Effector memory CD4-positive, alpha-beta T cell (primary cell): ENCODE results near the gene CHN1.

Experiments
- DNase-seq, 3 donors: peaks; one replicate each; pipeline ENCODE4 v3.0.0-alpha.2; 2020
- H3K27ac ChIP-seq: 2 replicates; pipeline ENCODE4 v1.7.0; 2013; ENCODE audit warnings: mild to moderate bottlenecking, low read length, moderate library complexity; ENCODE audit not compliant: insufficient read depth, poor library complexity, severe bottlenecking
- H3K27me3 ChIP-seq: replicated peaks from 2 replicates; pipeline ENCODE4 v1.7.0; 2013; ENCODE audit warnings: mild to moderate bottlenecking, low read length; ENCODE audit not compliant: insufficient read depth, control insufficient read depth, poor library complexity, severe bottlenecking
- H3K36me3 ChIP-seq: 2 replicates; pipeline ENCODE4 v1.7.0; 2013; ENCODE audit warnings: mild to moderate bottlenecking, low read length, moderate library complexity; ENCODE audit not compliant: control insufficient read depth, insufficient read depth
- H3K4me1 ChIP-seq: 2 replicates; pipeline ENCODE4 v1.7.0; 2013; ENCODE audit warnings: low read length, mild to moderate bottlenecking; ENCODE audit not compliant: control insufficient read depth, insufficient read depth, poor library complexity, severe bottlenecking
- H3K4me3 ChIP-seq: 2 replicates; pipeline ENCODE4 v1.7.0; 2013; ENCODE audit warnings: low read length, low read depth, mild to moderate bottlenecking; ENCODE audit not compliant: insufficient read depth, poor library complexity, severe bottlenecking
- H3K9me3 ChIP-seq: 2 replicates; pipeline ENCODE4 v1.7.0; 2013; ENCODE audit warnings: mild to moderate bottlenecking, low read length, moderate library complexity; ENCODE audit not compliant: control insufficient read depth

CHN1 gene

DNA sequence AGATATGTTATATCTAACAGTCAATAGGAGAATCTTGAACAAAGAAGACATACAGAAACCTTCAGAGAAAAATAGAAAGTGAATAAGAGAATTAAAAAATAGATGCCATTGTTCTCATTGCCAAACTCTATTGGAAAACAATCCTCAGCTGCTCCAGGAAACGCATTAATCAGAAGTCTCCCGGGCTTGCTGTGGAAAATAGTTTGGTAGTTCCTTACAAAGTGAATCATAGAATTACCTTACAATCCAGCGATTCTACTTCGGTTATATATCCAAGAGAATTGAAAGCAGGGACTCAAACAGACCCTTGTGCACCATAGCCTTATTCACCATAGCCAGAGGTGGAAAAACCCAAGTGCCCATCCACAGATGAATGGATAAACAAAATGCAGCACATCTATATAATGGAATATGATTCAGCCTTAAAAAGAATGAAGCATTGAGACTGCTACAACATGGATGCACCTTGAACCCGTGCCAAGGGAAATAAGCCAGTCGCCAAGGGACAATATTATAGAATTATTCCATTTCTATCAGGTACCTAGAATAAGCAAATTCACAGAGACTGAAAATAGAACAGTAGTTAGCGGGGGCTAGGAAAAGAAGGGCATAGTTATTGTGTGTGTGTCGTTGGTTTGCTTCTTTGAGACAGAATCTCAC is 219.0 kb downstream of the CHN1 start:
- no peak overlapping the region for H3K4me3 ChIP-seq
- no peak for DNase-seq
- H3K27ac ChIP-seq: no peak overlapping the region
- H3K36me3 ChIP-seq: no peaks in the 10 kb centered on the region
- no peaks in the 10 kb centered on the region for H3K9me3 ChIP-seq
- no peaks in the 10 kb centered on the region for H3K27me3 ChIP-seq
- peaks cover 8% of the 10 kb centered on the region for H3K4me1 ChIP-seq

- H3K27me3 ChIP-seq: no peaks in the 10 kb centered on the region
- H3K9me3 ChIP-seq: no peaks in the 10 kb centered on the region
- H3K4me3 ChIP-seq: no peak overlapping the region
- peaks cover 8% of the 10 kb centered on the region for H3K4me1 ChIP-seq
- no peak for DNase-seq
- no peaks in the 10 kb centered on the region for H3K36me3 ChIP-seq
- no peak overlapping the region for H3K27ac ChIP-seq
Measured at GRCh38 chr2:174785481-174785880, 219.7 kb downstream of the CHN1 start.

DNA sequence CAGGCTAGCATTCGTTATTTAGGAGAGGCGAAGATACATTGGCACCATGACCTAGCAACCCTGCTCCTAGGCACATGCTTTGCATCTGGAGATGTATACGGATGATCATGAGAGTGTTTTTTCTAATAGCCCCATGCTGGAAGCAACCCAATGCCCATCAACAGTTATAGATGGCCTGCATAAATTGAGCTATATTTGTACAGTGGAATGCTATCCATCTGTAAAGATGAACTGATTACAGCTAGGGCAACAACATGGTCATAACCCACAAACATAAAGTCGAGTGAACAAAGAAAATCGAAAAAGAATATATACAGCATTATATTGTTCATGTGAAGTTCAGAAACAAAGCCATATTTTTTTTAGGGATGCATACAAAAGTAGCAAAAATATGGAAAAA is 220.3 kb downstream of the CHN1 start:
- Histone ChIP-seq H3K27ac (no peak overlapping the region), H3K9me3 (no peaks in the 10 kb centered on the region), H3K4me3 (no peak overlapping the region), H3K27me3 (no peaks in the 10 kb centered on the region), H3K4me1 (peaks cover 10% of the 10 kb centered on the region), H3K36me3 (no peaks in the 10 kb centered on the region)
- DNase-seq: no peak

- H3K4me3 ChIP-seq: no peak overlapping the region
Measured at GRCh38 chr2:174784316-174784715, 220.9 kb downstream of the CHN1 start.

DNA sequence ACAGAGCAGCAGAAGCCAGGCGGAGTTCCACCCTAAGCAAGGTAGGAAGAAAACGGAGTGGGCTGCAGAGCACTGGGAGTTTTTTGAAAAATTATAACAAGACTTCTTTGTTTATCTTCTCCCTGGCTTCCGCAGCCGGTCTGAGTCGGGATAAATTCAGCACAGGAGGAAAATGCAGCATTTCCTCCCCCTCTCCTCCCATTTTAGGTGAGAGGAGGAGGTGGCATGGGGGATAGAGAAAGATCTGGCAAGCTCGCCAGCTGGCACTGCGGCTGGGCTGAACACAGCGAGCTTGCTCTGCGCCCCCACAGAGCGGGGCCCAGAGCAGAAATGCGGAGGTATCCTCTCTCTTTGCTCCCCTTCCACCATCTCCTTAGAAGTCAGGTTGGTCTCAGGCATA is 223.2 kb downstream of the CHN1 start:
- no peaks in the 10 kb centered on the region for H3K9me3 ChIP-seq
- no peak overlapping the region for H3K4me3 ChIP-seq
- H3K36me3 ChIP-seq: no peaks in the 10 kb centered on the region
- DNase-seq: no peak
- H3K4me1 ChIP-seq: peaks cover 22% of the 10 kb centered on the region
- H3K27ac ChIP-seq: no peak overlapping the region
- no peaks in the 10 kb centered on the region for H3K27me3 ChIP-seq

More at GRCh38 chr2:174784316-174784715, 220.9 kb downstream of the CHN1 start:
- Histone ChIP-seq H3K27me3 (no peaks in the 10 kb centered on the region), H3K4me1 (peaks cover 11% of the 10 kb centered on the region), H3K36me3 (no peaks in the 10 kb centered on the region), H3K27ac (no peak overlapping the region), H3K9me3 (no peaks in the 10 kb centered on the region)
- DNase-seq: no peak

DNA sequence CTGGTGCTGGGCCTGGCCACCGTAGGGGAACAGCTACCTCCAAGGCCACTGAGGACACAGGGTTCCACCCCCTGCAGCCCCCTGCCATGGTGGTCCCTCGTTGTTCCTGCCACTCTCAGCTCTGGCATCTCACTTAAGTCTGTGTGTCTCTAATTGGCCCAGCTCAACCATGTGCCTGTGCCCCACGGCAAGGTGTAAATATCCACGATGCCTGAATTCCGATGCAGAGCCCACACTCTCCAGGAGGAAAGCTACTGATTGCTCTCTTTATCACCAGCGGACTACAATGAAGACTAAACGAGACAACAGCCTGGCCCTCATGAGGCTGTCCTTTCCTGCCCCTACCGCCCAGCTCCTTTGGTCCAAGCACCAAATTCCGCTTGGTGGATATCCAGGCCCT is 223.9 kb downstream of the CHN1 start:
- peaks cover 22% of the 10 kb centered on the region for H3K4me1 ChIP-seq
- no peak for DNase-seq

GRCh38 chr2:174780856-174781255 is 224.3 kb downstream of the CHN1 start:
- no peak for DNase-seq
- Histone ChIP-seq H3K27me3 (no peaks in the 10 kb centered on the region), H3K36me3 (no peaks in the 10 kb centered on the region), H3K9me3 (no peaks in the 10 kb centered on the region), H3K4me1 (peaks cover 22% of the 10 kb centered on the region), H3K4me3 (no peak overlapping the region), H3K27ac (no peak overlapping the region)

More for the DNA sequence above, 223.9 kb downstream of the CHN1 start:
- no peaks in the 10 kb centered on the region for H3K36me3 ChIP-seq
- H3K27me3 ChIP-seq: no peaks in the 10 kb centered on the region
- no peak overlapping the region for H3K27ac ChIP-seq
- no peaks in the 10 kb centered on the region for H3K9me3 ChIP-seq
- no peak overlapping the region for H3K4me3 ChIP-seq

DNA sequence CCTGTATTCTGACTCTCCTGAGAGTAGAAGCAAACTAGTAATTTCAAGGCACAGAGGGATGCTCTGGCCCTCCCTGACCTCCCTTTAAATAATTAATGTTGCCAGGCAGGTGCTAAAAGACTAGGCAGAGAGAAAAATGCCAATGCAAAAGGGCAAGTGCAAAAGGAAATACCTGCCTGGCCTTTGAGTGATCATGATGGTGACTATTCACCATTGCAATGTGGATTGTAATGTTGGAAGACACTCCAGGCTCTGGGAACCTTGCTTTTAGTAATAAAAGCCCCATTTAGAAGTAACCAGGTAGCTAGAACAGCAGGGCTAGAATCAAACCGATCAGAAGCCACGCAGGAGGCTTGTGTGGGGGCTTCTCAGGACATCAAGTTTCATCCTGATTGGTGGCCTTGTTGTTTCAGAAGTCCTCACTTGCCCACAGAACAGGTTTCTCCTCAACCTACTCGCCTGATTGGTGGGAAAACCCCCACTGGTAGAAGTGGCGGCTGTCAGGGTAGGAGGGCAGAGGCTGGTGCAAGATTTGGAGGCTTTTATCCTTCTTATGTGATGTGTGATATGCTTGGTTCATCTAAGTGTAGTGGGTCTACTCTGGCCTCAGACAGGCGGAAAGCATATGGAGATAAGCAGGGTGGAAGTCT is 224.9 kb downstream of the CHN1 start:
- DNase-seq: no peak
- no peak overlapping the region for H3K27ac ChIP-seq
- no peak overlapping the region for H3K4me3 ChIP-seq
- H3K4me1 ChIP-seq: peaks cover 22% of the 10 kb centered on the region
- H3K9me3 ChIP-seq: no peaks in the 10 kb centered on the region
- H3K36me3 ChIP-seq: no peaks in the 10 kb centered on the region
- no peaks in the 10 kb centered on the region for H3K27me3 ChIP-seq

DNA sequence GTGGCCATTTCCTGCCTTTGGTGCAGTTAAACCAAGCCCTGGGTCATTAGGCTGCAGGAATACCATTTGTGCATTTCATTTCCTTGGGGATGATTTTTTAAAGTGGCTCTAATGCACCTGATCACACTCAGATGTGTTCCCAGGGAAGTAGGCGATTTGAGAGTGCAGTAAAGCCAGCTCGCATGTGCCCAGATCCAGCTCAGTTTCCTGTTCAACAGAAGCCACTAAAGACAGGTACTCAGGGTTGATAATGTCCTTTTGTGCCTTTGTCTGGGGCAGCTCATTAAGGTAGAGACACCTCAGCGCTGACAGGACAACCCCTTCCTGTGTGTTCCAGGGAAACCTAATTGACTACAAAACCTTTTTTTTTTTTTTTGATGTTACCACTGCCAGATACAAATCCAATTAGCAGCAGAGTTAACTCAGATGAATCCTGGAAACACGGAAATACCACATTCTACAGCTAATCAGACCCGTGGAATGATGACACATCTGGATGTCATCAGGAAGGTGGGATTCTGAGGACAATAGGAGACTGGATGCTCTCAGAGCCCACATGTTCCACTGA is 225.7 kb downstream of the CHN1 start:
- H3K9me3 ChIP-seq: no peaks in the 10 kb centered on the region
- H3K27ac ChIP-seq: peak overlapping the region; percentile 62
- no peaks in the 10 kb centered on the region for H3K36me3 ChIP-seq
- peaks cover 22% of the 10 kb centered on the region for H3K4me1 ChIP-seq
- no peaks in the 10 kb centered on the region for H3K27me3 ChIP-seq
- no peak for DNase-seq
- no peak overlapping the region for H3K4me3 ChIP-seq
